Left ventricle myocardium superior (tissue), 1 donor: ENCODE measurements around the gene PTS. TPM values are rescaled to one million over a fixed set of nuclear protein-coding genes. Genes with fewer than 3 reads are reported as not detected.

Experiments
- ATAC-seq: fragments of 200-7000 bp; cut with Tn5 transposase; one replicate; pipeline ENCODE4 v1.9.1; 2020; ENCODE audit warnings: mild to moderate bottlenecking, moderate library complexity
- DNase-seq: peaks from one replicate; pipeline ENCODE4 v3.0.0-alpha.2; 2020
- intact Hi-C: fragments of 100-400 bp; cut with micrococcal nuclease; formaldehyde crosslinking; loops from one replicate; pipeline ENCODE4 v1.11.0; 2022
- total RNA-seq: library from RNA; stranded (reverse); fragmentation: NEBNext Ultra II Directional; extraction: Animal tissue kit (Norgen Biotek cat#: 25700); gene quantifications from one replicate; pipeline ENCODE4 v1.2.1, GENCODE V29; 2021
- donor health status: DM: no; HTN: yes; CAD: no; lungs with severe emphysema.

The PTS gene
- total RNA-seq, 1 donor from 2014 or later: 25.2 TPM

- intact Hi-C loops: no loop called here
- no peak for DNase-seq
- ATAC-seq: no peak
Measured at GRCh38 chr11:112216561-112217105, 9.6 kb upstream of the PTS start.

- no peak for DNase-seq
- ATAC-seq: peak; percentile 93
- intact Hi-C loops: loop anchor here (5.0 kb wide), 1 partner anchor 58 kb away; no protein-coding TSS in a partner anchor
Measured at GRCh38 chr11:112219476-112220232, 6.6 kb upstream of the PTS start.

GRCh38 chr11:112221274-112221835 is 4.9 kb upstream of the PTS start:
- DNase-seq: no peak
- no peak for ATAC-seq
- intact Hi-C loops: loop anchor here (5.0 kb wide), 1 partner anchor 56 kb away; no protein-coding TSS in a partner anchor

DNA sequence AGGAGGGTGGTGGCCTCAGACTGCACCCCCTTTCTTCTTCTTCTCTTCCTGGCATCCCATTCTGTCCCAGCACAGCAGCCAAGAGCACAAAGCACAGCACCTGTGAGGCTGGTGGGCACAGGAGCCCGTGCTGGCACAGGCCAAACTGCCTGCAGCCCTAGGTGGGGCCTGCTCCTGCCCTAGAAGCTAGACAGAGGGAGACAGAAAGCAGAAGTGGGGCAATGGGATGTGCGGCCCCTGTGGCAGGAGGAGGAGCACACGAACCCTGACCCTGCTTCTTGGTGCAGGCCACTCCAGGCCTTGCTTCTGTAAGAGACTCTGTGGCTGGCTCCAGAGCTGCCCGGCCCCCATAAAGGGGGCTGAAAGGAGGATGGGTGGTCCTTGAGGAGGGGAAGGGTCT is 3.9 kb upstream of the PTS start:
- no peak for ATAC-seq
- DNase-seq: no peak
- intact Hi-C loops: loop anchor here (5.0 kb wide), 1 partner anchor 55 kb away; no protein-coding TSS in a partner anchor

- intact Hi-C loops: loop anchor here (5.0 kb wide), 1 partner anchor 54 kb away; no protein-coding TSS in a partner anchor
- ATAC-seq (no peak), DNase-seq (no peak)
Measured at GRCh38 chr11:112223121-112223520, 3.1 kb upstream of the PTS start.

DNA sequence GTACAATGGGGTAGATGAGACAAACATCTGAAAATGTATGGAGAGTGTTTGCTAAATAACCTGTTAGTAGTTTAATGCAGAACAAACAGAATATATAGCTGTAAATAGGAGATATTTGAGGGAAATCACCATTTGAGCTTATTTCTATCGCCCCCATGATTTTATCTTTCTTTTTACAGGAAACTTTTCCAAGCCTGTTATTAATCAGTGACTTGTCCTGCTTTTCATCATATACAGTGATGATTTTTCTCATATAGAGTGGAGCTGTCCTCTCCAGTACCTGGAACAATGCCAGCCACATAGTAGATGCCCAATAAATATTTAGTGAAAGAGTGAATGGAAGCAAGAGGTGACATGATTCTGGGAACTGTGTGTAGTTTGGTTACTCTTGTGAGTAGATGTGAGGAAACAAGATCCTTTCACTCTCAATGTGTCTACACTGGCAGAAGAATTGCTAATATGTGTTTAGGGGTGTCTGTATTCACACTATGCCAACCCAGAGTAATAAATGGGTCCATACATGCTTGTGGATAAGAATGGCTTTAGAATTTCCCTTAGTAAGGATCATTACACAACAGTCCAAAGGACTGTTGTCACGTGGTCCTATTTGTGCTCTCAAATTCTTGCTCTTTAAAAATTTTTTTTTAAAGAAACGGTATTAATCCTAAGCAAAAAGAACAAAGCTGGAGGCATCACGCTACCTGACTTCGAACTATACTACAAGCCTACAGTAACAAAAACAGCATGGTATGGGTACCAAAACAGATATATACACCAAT is 2.3 kb upstream of the PTS start:
- DNase-seq (no peak), ATAC-seq (no peak)
- intact Hi-C loops: loop anchor here (5.0 kb wide), 1 partner anchor 53 kb away; no protein-coding TSS in a partner anchor

GRCh38 chr11:112225753-112226061 is 521 bp upstream of the PTS start:
- intact Hi-C loops: no loop called here
- peak; percentile 67 for DNase-seq
- ATAC-seq: no peak

DNA sequence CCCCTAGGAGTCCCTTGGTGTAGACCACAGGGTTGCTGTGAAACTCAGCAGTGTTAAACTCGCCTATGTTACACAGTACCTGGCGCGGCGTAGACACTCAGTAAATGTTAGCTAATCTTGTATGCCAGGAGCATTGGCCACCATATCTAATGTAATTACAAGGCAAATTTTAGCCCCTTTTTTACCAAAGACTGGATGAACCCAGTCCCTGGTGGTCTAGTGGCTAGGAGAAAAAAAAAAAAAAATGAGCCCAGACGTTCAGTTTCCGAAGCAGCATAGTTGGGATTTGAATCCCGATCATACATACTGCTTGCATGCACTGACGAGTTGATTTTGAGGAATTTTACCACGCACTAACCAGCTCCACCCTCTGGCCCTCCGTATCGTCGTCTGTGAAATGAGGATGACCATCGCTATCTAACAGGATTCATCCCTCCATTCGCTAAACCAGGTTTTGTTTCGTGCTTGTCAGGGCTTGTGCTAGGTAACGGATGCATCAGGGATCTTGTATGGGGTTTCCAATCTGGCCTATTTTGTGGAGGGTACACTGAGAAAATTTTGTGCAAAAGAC is 688 bp downstream of the PTS start:
- no peak for DNase-seq
- peak; percentile 62 for ATAC-seq
- intact Hi-C loops: no loop called here

DNA sequence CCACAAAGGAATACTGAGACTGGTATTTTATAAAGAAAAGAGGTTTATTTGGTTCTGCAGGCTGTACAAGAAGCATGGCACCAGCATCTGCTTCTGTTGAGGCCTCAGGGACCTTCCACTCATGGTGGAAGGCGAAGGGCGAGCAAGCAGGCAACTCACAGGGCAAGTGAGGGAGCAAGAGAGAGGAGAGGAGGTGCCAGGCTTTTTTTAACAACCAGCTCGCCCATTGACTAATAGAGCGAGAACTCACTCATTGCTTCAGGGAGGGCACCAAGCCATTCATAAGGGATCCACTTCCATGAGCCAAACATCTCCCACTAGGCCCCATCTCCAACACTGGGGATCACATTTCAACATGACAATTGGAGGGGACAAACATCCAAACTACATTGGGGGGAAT is 1.2 kb downstream of the PTS start:
- intact Hi-C loops: no loop called here
- no peak for ATAC-seq
- DNase-seq: no peak

- no peak for ATAC-seq
- intact Hi-C loops: no loop called here
- no peak for DNase-seq
Measured at GRCh38 chr11:112228706-112229105, 2.5 kb downstream of the PTS start.

DNA sequence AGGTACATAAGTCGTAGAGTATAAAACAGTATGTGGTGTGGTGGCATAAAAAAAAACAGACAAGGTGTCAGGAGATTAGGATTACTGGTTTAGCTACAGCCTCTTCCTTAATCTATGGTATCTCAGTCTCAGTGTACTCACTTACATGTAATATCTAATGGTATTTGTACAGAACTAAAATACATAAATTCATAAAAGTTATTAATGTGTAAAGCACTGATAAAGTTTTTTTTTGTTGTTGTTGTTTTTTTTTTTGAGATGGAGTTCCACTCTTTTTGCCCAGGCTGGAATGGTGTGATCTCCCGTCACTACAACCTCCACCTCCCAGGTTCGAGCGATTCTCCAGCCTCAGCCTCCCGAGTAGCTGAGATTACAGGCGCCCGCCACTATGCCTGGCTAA is 2.9 kb downstream of the PTS start:
- intact Hi-C loops: no loop called here
- DNase-seq: no peak
- ATAC-seq: no peak

GRCh38 chr11:112229746-112230433 is 3.7 kb downstream of the PTS start:
- no peak for DNase-seq
- no peak for ATAC-seq
- intact Hi-C loops: no loop called here

DNA sequence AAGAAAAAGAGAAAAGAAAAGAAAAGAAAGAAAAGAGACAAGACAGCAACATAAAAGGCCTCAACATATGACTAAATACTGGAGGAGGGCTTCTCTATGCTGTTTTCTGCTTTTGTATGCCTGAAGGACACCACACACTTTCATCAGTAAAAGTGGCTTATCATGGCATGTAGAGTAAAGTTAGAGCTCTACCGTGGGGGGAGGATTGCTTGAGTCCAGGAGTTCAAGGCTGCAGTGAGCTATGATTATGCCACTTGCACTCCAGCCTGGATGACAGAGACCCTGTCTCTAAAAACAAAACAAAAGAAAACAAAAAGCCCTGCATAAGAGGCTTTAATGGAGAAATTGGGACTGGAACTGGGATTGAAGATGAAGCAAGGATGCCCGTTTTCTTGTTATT is 5.7 kb downstream of the PTS start:
- intact Hi-C loops: no loop called here
- ATAC-seq: no peak
- DNase-seq: no peak

DNA sequence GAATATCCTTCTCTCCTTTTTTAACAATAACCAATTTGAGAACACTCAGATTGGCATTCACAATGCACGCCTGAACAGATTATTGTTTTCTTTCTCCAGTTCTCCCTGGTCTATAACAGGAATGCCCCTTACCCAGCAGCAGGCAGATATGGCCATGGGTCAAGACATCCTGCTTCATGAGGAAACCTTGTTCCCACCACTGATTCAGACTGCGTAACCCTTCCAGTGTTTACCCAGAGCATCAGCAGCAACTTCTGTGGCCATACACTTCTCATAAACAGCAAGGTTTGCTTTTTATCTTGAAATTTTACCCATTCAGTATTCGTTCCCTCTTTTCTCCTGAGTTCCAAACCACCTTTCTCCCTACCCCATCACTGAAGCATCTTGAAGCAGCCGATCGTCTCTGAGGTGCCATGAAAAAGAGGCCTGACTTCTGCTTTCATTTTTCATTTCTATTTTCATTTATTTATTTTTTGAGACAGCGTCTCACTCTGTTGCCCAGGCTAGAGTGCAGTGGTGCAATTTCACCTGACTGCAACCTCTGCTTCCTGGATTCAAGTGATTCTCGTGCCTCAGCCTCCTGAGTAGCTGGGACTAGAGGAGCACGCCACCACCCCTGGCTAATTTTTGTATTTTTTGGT is 9.6 kb downstream of the PTS start:
- intact Hi-C loops: no loop called here
- no peak for DNase-seq

DNA sequence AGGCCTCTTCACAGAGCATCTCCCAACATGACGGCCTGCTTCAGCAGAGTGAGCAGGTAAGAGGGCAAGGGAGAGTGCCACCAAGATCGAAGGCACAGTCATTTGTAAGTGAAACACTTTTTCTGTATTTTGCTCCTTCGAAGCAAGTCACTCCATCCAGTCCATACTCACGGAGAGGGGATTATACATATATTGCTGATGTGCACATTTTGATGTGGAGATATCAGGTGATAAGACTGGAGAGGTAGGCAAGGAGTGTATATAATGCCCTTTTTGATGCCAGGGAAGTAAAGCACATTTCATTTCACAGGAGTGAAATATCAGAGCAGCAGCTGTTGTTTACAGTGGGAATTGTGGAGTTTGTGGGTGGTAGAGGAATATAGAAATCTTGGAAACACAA is 11.2 kb downstream of the PTS start:
- DNase-seq: no peak
- intact Hi-C loops: no loop called here
- no peak for ATAC-seq

More for the DNA sequence above, 9.6 kb downstream of the PTS start:
- ATAC-seq: no peak

- DNase-seq (no peak), ATAC-seq (no peak)
- intact Hi-C loops: no loop called here
Measured at GRCh38 chr11:112238041-112238440, 11.8 kb downstream of the PTS start.

GRCh38 chr11:112241486-112241885 is 15.3 kb downstream of the PTS start:
- ATAC-seq (peak; percentile 82), DNase-seq (no peak)
- intact Hi-C loops: no loop called here

- intact Hi-C loops: no loop called here
- DNase-seq: no peak
- ATAC-seq: no peak
Measured at GRCh38 chr11:112247201-112247600, 21.0 kb downstream of the PTS start.

DNA sequence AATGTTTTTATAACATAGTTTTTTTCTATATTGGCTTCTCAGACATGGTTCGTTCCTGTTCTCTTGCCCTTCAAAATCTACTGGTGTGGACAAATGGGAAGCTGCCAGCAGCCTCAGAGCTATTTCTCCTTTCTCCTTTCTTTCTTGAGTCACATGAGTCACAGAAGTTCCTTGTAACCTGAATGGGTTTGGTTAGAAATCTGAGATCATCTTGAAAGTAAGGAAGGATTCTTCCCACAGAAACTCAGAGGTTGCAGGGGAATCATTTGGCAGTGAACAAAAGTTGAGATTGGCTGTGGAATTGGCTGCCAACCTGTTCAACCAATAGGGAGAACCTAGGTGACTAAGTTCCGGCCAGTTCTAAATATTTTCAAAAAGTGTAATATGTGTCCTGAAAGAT is 22.0 kb downstream of the PTS start:
- intact Hi-C loops: no loop called here
- ATAC-seq (no peak), DNase-seq (no peak)
